HG03432 (cell line): ENCODE results near the gene ZDHHC17.

Source experiments
- ATAC-seq: cut with Tn5 transposase; IDR thresholded peaks from one replicate; pipeline ENCODE4 v1.9.1; 2021; ENCODE audit warnings: mild to moderate bottlenecking, moderate library complexity; ENCODE audit not compliant: unreplicated experiment

The ZDHHC17 gene

GRCh38 chr12:76813972-76814371 is 50.1 kb downstream of the ZDHHC17 start:
- no peak for ATAC-seq

- no peak for ATAC-seq
These were observed 57.1 kb downstream of the ZDHHC17 start for GRCh38 chr12:76820888-76821482.

DNA sequence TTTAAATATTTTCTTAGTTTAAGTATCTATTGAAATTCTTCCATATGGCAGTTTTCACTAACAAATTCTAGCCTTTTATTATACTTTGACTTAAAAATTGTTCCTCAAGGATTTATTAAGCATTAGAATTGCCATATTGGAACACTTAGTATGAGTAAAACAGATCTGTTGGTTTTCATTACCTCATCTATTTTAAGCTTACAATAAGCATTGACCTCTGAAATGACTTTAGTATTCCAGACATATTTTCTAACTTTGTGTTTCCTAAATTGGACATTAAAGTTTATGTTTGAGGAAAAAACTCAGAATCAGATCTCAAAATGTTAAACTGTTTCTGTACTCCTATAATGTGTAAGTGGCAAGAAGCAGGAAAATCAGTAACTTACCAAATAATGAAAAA is 66.5 kb downstream of the ZDHHC17 start:
- ATAC-seq: no peak

DNA sequence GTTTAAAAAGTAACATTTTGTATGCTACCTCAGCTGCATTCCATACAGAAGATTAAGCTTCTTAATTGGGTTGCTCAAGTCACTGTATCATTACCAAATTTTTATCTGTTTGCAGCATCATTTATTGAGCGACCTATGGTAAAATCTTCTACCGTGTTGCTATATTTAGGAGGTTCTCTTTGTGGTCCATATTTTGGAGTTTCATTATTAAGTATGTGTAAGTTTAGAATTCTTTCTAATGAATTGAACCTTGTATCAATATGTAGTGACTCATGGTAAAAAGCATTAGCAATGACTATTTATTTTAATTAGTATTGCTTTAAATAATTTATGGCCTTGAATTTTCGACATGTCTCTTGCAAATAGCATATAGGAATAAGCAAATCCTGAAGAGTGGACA is 72.7 kb downstream of the ZDHHC17 start:
- ATAC-seq: peak; percentile 68

GRCh38 chr12:76847260-76847659 is 83.3 kb downstream of the ZDHHC17 start:
- ATAC-seq: no peak

- no peak for ATAC-seq
These were observed 84.2 kb downstream of the ZDHHC17 start for GRCh38 chr12:76848132-76848531.

DNA sequence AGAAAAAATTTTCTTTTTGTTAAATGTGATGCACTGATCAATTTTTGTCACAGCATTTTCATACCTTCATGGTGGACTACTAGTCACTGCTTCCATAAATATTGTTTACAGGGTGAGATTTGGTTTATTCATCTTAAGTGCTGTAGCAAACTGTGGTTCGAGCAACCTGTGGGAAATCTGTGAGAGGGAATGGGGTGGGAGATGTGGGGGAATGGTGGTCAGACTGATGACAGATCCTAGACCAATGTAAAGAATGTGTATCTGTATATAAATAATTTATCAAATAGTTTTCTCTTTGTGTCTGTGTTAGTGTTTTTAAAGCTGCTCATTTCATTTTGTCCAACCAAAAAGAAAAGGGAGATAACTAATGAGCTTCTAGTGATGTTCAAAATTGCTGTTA is 88.2 kb downstream of the ZDHHC17 start:
- ATAC-seq: no peak

- ATAC-seq: no peak
These were observed 91.4 kb downstream of the ZDHHC17 start for GRCh38 chr12:76855271-76855670.

- ATAC-seq: no peak
These were observed 92.2 kb downstream of the ZDHHC17 start for GRCh38 chr12:76856018-76856644.

GRCh38 chr12:76859611-76860010 is 95.7 kb downstream of the ZDHHC17 start:
- peak; percentile 44 for ATAC-seq

DNA sequence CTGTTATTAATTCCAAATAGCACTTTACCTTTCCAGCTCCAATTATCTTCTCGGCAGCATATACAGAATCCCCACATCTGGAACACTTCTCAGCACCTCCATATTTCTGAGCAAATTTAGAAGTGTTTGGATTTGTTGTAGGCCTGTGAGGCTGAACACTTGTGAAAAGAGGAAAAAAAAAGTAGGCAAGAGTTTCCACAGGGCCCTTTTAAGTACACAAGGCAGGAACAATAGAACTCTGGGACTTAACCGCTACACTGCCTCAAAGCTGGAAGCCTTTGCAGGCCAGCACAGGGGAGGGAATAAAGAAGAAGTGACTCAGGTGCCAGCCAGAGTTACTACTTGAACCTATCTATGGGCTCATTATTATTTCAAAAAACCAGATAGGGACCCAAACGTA is 96.3 kb downstream of the ZDHHC17 start:
- no peak for ATAC-seq

GRCh38 chr12:76863005-76863670 is 99.2 kb downstream of the ZDHHC17 start:
- ATAC-seq: no peak

- no peak for ATAC-seq
These were observed 99.9 kb downstream of the ZDHHC17 start for GRCh38 chr12:76863837-76864236.

GRCh38 chr12:76864791-76865400 is 101.0 kb downstream of the ZDHHC17 start:
- peak; percentile 78 for ATAC-seq

DNA sequence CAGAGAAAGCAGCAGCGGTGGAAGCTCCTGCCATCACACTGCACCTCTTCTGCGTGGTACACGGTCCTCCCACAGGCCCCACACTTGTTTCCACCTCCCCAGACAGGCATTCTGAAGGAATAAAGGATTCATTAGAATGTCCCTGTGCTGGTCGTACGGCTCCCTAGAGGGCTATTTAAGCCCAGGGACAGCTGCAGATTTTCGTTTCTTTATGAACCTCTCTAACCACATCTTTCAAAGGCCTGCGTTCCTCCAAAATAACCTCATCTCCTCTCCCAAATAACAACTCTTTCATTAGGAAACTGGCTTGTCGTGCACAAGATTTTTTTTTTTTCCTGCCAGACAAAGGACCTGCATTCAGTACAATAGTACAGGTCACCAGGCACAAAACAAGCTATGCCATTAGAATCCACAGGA is 102.2 kb downstream of the ZDHHC17 start:
- peak; percentile 25 for ATAC-seq

- ATAC-seq: peak; percentile 75
These were observed 102.8 kb downstream of the ZDHHC17 start for GRCh38 chr12:76866726-76867125.

DNA sequence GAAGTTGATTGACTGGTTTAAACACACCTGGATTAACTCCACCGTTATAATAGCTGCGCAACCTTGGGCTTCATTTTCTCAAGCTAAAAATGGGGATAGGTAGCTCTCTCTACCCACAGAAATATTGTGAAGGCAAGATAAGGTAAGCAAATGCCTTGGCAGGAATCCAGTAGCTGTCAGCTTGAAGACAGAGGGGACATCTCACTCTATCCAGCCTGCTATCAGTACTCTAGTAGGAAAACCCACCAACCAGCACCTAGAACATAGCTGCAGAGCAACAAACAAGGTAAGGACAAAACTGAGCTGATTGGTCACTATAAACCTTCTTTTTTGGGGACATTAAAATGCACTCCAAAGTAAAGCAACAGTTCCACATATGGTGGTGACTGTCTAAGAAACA is 107.2 kb downstream of the ZDHHC17 start:
- ATAC-seq: no peak

DNA sequence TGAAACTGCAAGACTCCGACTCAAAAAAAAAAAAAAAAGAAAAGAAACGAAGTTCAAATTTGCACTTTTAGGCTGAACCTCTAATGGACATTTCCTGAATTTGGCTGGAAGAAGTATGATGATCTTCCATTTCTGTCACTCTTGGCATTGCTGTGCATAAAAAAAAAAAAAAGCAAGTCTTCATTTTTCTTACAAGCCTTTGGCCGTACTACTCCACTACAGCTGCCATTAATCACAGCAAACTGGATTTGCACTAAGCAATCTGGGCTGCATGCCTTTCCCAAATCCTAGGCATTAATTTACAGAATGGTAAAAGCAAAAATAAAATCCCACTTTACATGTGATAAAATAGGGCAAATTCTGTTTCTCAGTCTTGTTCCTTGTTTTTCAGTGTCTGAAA is 107.8 kb downstream of the ZDHHC17 start:
- ATAC-seq: no peak

DNA sequence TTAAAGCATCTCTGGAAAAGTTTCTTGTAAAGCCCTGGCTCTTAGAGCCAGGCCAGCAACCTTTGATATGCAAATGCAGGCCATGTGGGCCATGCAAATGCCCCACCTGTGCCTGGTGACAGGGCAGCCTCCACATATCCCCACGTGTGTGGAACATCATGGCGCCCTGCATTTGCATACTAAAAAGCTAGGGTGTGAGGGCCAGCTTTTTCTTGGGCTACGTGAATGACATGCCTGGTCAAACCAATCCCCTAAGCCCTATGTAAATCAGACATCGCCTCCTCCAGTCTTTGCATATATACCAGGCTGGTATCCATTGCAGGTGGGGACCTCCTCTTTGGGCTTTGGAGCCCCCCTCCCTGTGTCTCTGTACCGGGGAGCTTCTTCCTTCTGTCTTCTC is 108.5 kb downstream of the ZDHHC17 start:
- no peak for ATAC-seq

GRCh38 chr12:76874027-76874426 is 110.1 kb downstream of the ZDHHC17 start:
- ATAC-seq: no peak

GRCh38 chr12:76874491-76875190 is 110.7 kb downstream of the ZDHHC17 start:
- no peak for ATAC-seq
